ENCODE measurements around the gene PPP1R2. TPM values are rescaled to one million over a fixed set of nuclear protein-coding genes. Genes with fewer than 3 reads are reported as not detected.

The PPP1R2 gene
- total RNA-seq, 2 experiments from 2014 or later, result 77.0 to 134 TPM

GRCh38 chr3:195580744-195581443 is 37.8 kb upstream of the PPP1R2 start:
- ATAC-seq (peak; percentile 63), DNase-seq (no peak)
- Mint-ChIP-seq H3K27ac (no peak overlapping the region), H3K9me3 (ENCODE audit: low read depth) (no peaks in the 10 kb centered on the region), H3K36me3 (ENCODE audit: low read depth) (no peaks in the 10 kb centered on the region), H3K4me1 (peaks cover 6% of the 10 kb centered on the region), H3K27me3 (peaks cover 5% of the 10 kb centered on the region), H3K4me3 (no peak overlapping the region)
- intact Hi-C loops (cut with DNase I, micrococcal nuclease), result no loop called here
- POLR2A ChIA-PET, result no interaction called here
- CTCF ChIA-PET, result interaction anchor here (0.7 to 1.2 kb wide), 3 partner anchors 15 to 310 kb away, joined by 3 read pairs; partner anchors contain the start of gene XXYLT1

GRCh38 chr3:195579281-195579680 is 36.2 kb upstream of the PPP1R2 start:
- intact Hi-C loops (cut with DNase I, micrococcal nuclease), result no loop called here
- ChIA-PET CTCF (interaction anchor here (0.6 kb wide), 2 partner anchors 294 to 451 kb away, joined by 3 to 4 read pairs; no protein-coding TSS in a partner anchor), POLR2A (no interaction called here)
- Mint-ChIP-seq H3K36me3 (ENCODE audit: low read depth) (no peaks in the 10 kb centered on the region), H3K4me1 (peaks cover 4% of the 10 kb centered on the region), H3K27ac (no peak overlapping the region), H3K9me3 (ENCODE audit: low read depth) (no peaks in the 10 kb centered on the region), H3K27me3 (peaks cover 2% of the 10 kb centered on the region), H3K4me3 (no peak overlapping the region)
- no peak for ATAC-seq
- no peak for DNase-seq

GRCh38 chr3:195578565-195578964 is 35.4 kb upstream of the PPP1R2 start:
- no peak for ATAC-seq
- H3K27me3 Mint-ChIP-seq, result no peaks in the 10 kb centered on the region
- no peak for DNase-seq
- no peaks in the 10 kb centered on the region for H3K36me3 Mint-ChIP-seq (ENCODE audit: low read depth)
- H3K4me1 Mint-ChIP-seq, result peaks cover 2% of the 10 kb centered on the region
- no peak overlapping the region for H3K27ac Mint-ChIP-seq
- ChIA-PET CTCF (no interaction called here), POLR2A (no interaction called here)
- intact Hi-C loops (cut with DNase I, micrococcal nuclease), result no loop called here
- no peak overlapping the region for H3K4me3 Mint-ChIP-seq
- no peaks in the 10 kb centered on the region for H3K9me3 Mint-ChIP-seq (ENCODE audit: low read depth)

GRCh38 chr3:195577645-195578177 is 34.6 kb upstream of the PPP1R2 start:
- H3K36me3 Mint-ChIP-seq (ENCODE audit: low read depth), result no peaks in the 10 kb centered on the region
- peaks cover 2% of the 10 kb centered on the region for H3K4me1 Mint-ChIP-seq
- H3K4me3 Mint-ChIP-seq, result no peak overlapping the region
- no peaks in the 10 kb centered on the region for H3K27me3 Mint-ChIP-seq
- no peaks in the 10 kb centered on the region for H3K9me3 Mint-ChIP-seq (ENCODE audit: low read depth)
- ChIA-PET POLR2A (no interaction called here), CTCF (no interaction called here)
- intact Hi-C loops (cut with DNase I, micrococcal nuclease), result no loop called here
- ATAC-seq (no peak), DNase-seq (no peak)
- no peak overlapping the region for H3K27ac Mint-ChIP-seq

- POLR2A ChIA-PET, result no interaction called here
- no peak for DNase-seq
- H3K4me1 Mint-ChIP-seq, result peaks cover 7% of the 10 kb centered on the region
- no peak overlapping the region for H3K27ac Mint-ChIP-seq
- intact Hi-C loops (cut with DNase I, micrococcal nuclease), result no loop called here
- CTCF ChIA-PET, result no interaction called here
- H3K36me3 Mint-ChIP-seq (ENCODE audit: low read depth), result no peaks in the 10 kb centered on the region
- H3K27me3 Mint-ChIP-seq, result no peaks in the 10 kb centered on the region
- no peak overlapping the region for H3K4me3 Mint-ChIP-seq
- no peak for ATAC-seq
- no peaks in the 10 kb centered on the region for H3K9me3 Mint-ChIP-seq (ENCODE audit: low read depth)
These were observed 31.6 kb upstream of the PPP1R2 start for GRCh38 chr3:195574497-195575304.

GRCh38 chr3:195573611-195574496 is 30.7 kb upstream of the PPP1R2 start:
- no peak overlapping the region for H3K4me3 Mint-ChIP-seq
- H3K27ac Mint-ChIP-seq, result no peak overlapping the region
- no peaks in the 10 kb centered on the region for H3K36me3 Mint-ChIP-seq (ENCODE audit: low read depth)
- DNase-seq (no peak), ATAC-seq (no peak)
- no peaks in the 10 kb centered on the region for H3K9me3 Mint-ChIP-seq (ENCODE audit: low read depth)
- no peaks in the 10 kb centered on the region for H3K27me3 Mint-ChIP-seq
- CTCF ChIA-PET, result interaction anchor here (0.9 kb wide), 1 partner anchor 10 kb away, joined by 3 read pairs; the partner anchor contains the start of gene APOD
- intact Hi-C loops (cut with DNase I, micrococcal nuclease), result no loop called here
- POLR2A ChIA-PET, result no interaction called here
- H3K4me1 Mint-ChIP-seq, result peaks cover 7% of the 10 kb centered on the region

GRCh38 chr3:195571361-195571760 is 28.2 kb upstream of the PPP1R2 start:
- H3K9me3 Mint-ChIP-seq (ENCODE audit: low read depth), result no peaks in the 10 kb centered on the region
- H3K27ac Mint-ChIP-seq, result no peak overlapping the region
- no peak overlapping the region for H3K4me3 Mint-ChIP-seq
- intact Hi-C loops (cut with DNase I, micrococcal nuclease), result no loop called here
- ChIA-PET POLR2A (no interaction called here), CTCF (interaction anchor here (0.5 to 1.4 kb wide), 3 partner anchors 11 to 331 kb away, joined by 3 to 7 read pairs (median 6); no protein-coding TSS in a partner anchor)
- no peaks in the 10 kb centered on the region for H3K36me3 Mint-ChIP-seq (ENCODE audit: low read depth)
- ATAC-seq, result no peak
- H3K27me3 Mint-ChIP-seq, result no peaks in the 10 kb centered on the region
- DNase-seq, result no peak
- peaks cover 7% of the 10 kb centered on the region for H3K4me1 Mint-ChIP-seq

- ATAC-seq, result no peak
- POLR2A ChIA-PET, result no interaction called here
These were observed 27.8 kb upstream of the PPP1R2 start for GRCh38 chr3:195570912-195571311.

GRCh38 chr3:195570344-195570743 is 27.2 kb upstream of the PPP1R2 start:
- ChIA-PET POLR2A (no interaction called here), CTCF (interaction anchor here (1.4 kb wide), 1 partner anchor 12 kb away, joined by 7 read pairs; no protein-coding TSS in a partner anchor)
- Mint-ChIP-seq H3K27me3 (no peaks in the 10 kb centered on the region), H3K27ac (no peak overlapping the region), H3K4me3 (no peak overlapping the region), H3K4me1 (peaks cover 7% of the 10 kb centered on the region), H3K9me3 (ENCODE audit: low read depth) (no peaks in the 10 kb centered on the region), H3K36me3 (ENCODE audit: low read depth) (no peaks in the 10 kb centered on the region)
- ATAC-seq (no peak), DNase-seq (no peak)
- intact Hi-C loops (cut with DNase I, micrococcal nuclease), result no loop called here

More at GRCh38 chr3:195570912-195571311, 27.8 kb upstream of the PPP1R2 start:
- DNase-seq, result no peak
- Mint-ChIP-seq H3K4me1 (peaks cover 7% of the 10 kb centered on the region), H3K27me3 (no peaks in the 10 kb centered on the region), H3K9me3 (ENCODE audit: low read depth) (no peaks in the 10 kb centered on the region), H3K4me3 (no peak overlapping the region), H3K36me3 (ENCODE audit: low read depth) (no peaks in the 10 kb centered on the region), H3K27ac (no peak overlapping the region)
- intact Hi-C loops (cut with DNase I, micrococcal nuclease), result no loop called here
- CTCF ChIA-PET, result interaction anchor here (0.5 to 1.4 kb wide), 3 partner anchors 10 to 331 kb away, joined by 3 to 7 read pairs (median 6); no protein-coding TSS in a partner anchor

GRCh38 chr3:195568630-195569029 is 25.5 kb upstream of the PPP1R2 start:
- no peak overlapping the region for H3K4me3 Mint-ChIP-seq
- peaks cover 7% of the 10 kb centered on the region for H3K4me1 Mint-ChIP-seq
- H3K27me3 Mint-ChIP-seq, result no peaks in the 10 kb centered on the region
- ATAC-seq (no peak), DNase-seq (no peak)
- H3K36me3 Mint-ChIP-seq (ENCODE audit: low read depth), result no peaks in the 10 kb centered on the region
- no peak overlapping the region for H3K27ac Mint-ChIP-seq
- intact Hi-C loops (cut with DNase I, micrococcal nuclease), result no loop called here
- no peaks in the 10 kb centered on the region for H3K9me3 Mint-ChIP-seq (ENCODE audit: low read depth)
- ChIA-PET CTCF (interaction anchor here (1.2 to 3.8 kb wide), 2 partner anchors 12 to 504 kb away, joined by 3 to 20 read pairs; no protein-coding TSS in a partner anchor), POLR2A (no interaction called here)

- no peaks in the 10 kb centered on the region for H3K36me3 Mint-ChIP-seq (ENCODE audit: low read depth)
- no peaks in the 10 kb centered on the region for H3K27me3 Mint-ChIP-seq
- intact Hi-C loops (cut with DNase I, micrococcal nuclease), result no loop called here
- H3K9me3 Mint-ChIP-seq (ENCODE audit: low read depth), result no peaks in the 10 kb centered on the region
- POLR2A ChIA-PET, result no interaction called here
- H3K4me3 Mint-ChIP-seq, result no peak overlapping the region
- CTCF ChIA-PET, result interaction anchor here (1.1 to 3.8 kb wide), 3 partner anchors 11 to 44 kb away, joined by 4 to 20 read pairs (median 4); partner anchors contain the start of gene APOD
- no peak overlapping the region for H3K27ac Mint-ChIP-seq
- DNase-seq (no peak), ATAC-seq (no peak)
- H3K4me1 Mint-ChIP-seq, result peaks cover 7% of the 10 kb centered on the region
These were observed 23.7 kb upstream of the PPP1R2 start for GRCh38 chr3:195566797-195567196.
